IMR-90 (cell line): ENCODE measurements around the gene OR51F2. TPM values are rescaled to one million over a fixed set of nuclear protein-coding genes. Genes with fewer than 3 reads are reported as not detected.

ENCODE experiments used
- ATAC-seq: fragments of 200-7000 bp; cut with Tn5 transposase; 2 replicates; pipeline ENCODE4 v1.9.1; 2020; ENCODE audit warnings: low read depth, mild to moderate bottlenecking, moderate library complexity
- BruUV-seq: library from RNA; stranded (reverse); fragments of 400-500 nt; replicated peaks from 2 replicates; lab custom pipeline; 2021; lab: Mats Ljungman, UMichigan
- CTCF ChIA-PET: fragments of 300-600 bp; formaldehyde crosslinking; extraction: SDS; loops from one replicate; lab custom pipeline; 2021; ENCODE audit warnings: antibody characterized with exemption; lab: Yijun Ruan, JAX
- POLR2A ChIA-PET: fragments of 300-600 bp; sonication (Branson Sonifier 250); formaldehyde crosslinking; loops from one replicate; lab custom pipeline; 2022; ENCODE audit warnings: antibody characterized with exemption; ENCODE audit not compliant: unreplicated experiment; lab: Charles Lee
- DNase-seq: peaks from one replicate; pipeline ENCODE4 v3.0.0; 2013
- H2AFZ ChIP-seq: replicated peaks from 2 replicates; pipeline ENCODE3; 2013; ENCODE audit warnings: low read length, mild to moderate bottlenecking; ENCODE audit not compliant: poor library complexity
- H2AK5ac ChIP-seq: 2 replicates; pipeline ENCODE4 v1.6.1; 2013; ENCODE audit warnings: low read depth, low read length, inconsistent platforms
- H2AK9ac ChIP-seq: replicated peaks from 2 replicates; pipeline ENCODE3; 2013; ENCODE audit warnings: mild to moderate bottlenecking, low read depth, low read length, moderate library complexity; ENCODE audit not compliant: poor library complexity
- H2BK120ac ChIP-seq: 2 replicates; pipeline ENCODE4 v1.6.1; 2013; ENCODE audit warnings: low read depth, low read length, inconsistent platforms
- H2BK15ac ChIP-seq: 3 replicates; pipeline ENCODE4 v1.6.1; 2013; ENCODE audit warnings: low read depth, low read length, inconsistent platforms
- H2BK20ac ChIP-seq: 2 replicates; pipeline ENCODE4 v1.6.1; 2013; ENCODE audit warnings: low read depth, mild to moderate bottlenecking, inconsistent platforms, low read length, moderate library complexity
- H2BK5ac ChIP-seq: 2 replicates; pipeline ENCODE4 v1.6.1; 2013; ENCODE audit warnings: mild to moderate bottlenecking, low read depth, low read length, inconsistent platforms; ENCODE audit not compliant: poor library complexity, severe bottlenecking
- H3K14ac ChIP-seq: replicated peaks from 2 replicates; pipeline ENCODE4 v1.6.1; 2013; ENCODE audit warnings: low read depth, low read length, inconsistent platforms
- H3K18ac ChIP-seq: 2 replicates; pipeline ENCODE4 v1.6.1; 2013; ENCODE audit warnings: low read depth, low read length, control low read depth
- H3K23ac ChIP-seq: 2 replicates; pipeline ENCODE4 v1.6.1; 2013; ENCODE audit warnings: low read depth, low read length, inconsistent platforms
- H3K27ac ChIP-seq: 2 replicates; pipeline ENCODE4 v1.5.1; 2013; ENCODE audit warnings: mild to moderate bottlenecking, control low read depth, low read length; ENCODE audit not compliant: insufficient read depth
- H3K27me3 ChIP-seq: 2 replicates; pipeline ENCODE4 v1.6.1; 2013; ENCODE audit warnings: low read length; ENCODE audit not compliant: control insufficient read depth, insufficient read depth
- H3K36me3 ChIP-seq: 2 replicates; pipeline ENCODE4 v1.6.1; 2013; ENCODE audit warnings: low read length, mixed read lengths; ENCODE audit not compliant: control insufficient read depth, insufficient read depth
- H3K4ac ChIP-seq: 2 replicates; pipeline ENCODE4 v1.6.1; 2013; ENCODE audit warnings: low read depth, low read length, inconsistent platforms
- H3K4me1 ChIP-seq: 2 replicates; pipeline ENCODE4 v1.6.1; 2013; ENCODE audit warnings: low read length, mixed read lengths; ENCODE audit not compliant: control insufficient read depth, insufficient read depth
- H3K4me2 ChIP-seq: 2 replicates; pipeline ENCODE4 v1.6.1; 2013; ENCODE audit warnings: low read depth, mild to moderate bottlenecking, control low read depth, low read length, moderate library complexity
- H3K4me3 ChIP-seq: 2 replicates; pipeline ENCODE4 v1.5.1; 2013; ENCODE audit warnings: low read depth, mild to moderate bottlenecking, control low read depth, low read length, moderate library complexity; ENCODE audit not compliant: insufficient read depth
- H3K56ac ChIP-seq: 2 replicates; pipeline ENCODE4 v1.6.1; 2013; ENCODE audit warnings: low read length, inconsistent platforms; ENCODE audit not compliant: insufficient read depth; ENCODE audit errors: extremely low read depth
- H3K79me1 ChIP-seq, 2 experiments: 2 replicates each; pipeline ENCODE4 v1.6.1; 2013; ENCODE audit warnings: low read length in 2 of 2, inconsistent platforms in 1 of 2, low read depth in 1 of 2
- H3K9ac ChIP-seq: 2 replicates; pipeline ENCODE4 v1.6.1; 2013; ENCODE audit warnings: low read depth, low read length, control low read depth
- H3K9me1 ChIP-seq: 2 replicates; pipeline ENCODE4 v1.6.1; 2013; ENCODE audit warnings: low read length, inconsistent platforms; ENCODE audit not compliant: insufficient read depth
- H3K9me3 ChIP-seq: 2 replicates; pipeline ENCODE4 v1.6.1; 2013; ENCODE audit warnings: low read length; ENCODE audit not compliant: control insufficient read depth, insufficient read depth
- H4K20me1 ChIP-seq: 2 replicates; pipeline ENCODE4 v1.6.1; 2013; ENCODE audit warnings: low read length, inconsistent platforms; ENCODE audit not compliant: insufficient read depth
- H4K5ac ChIP-seq: 2 replicates; pipeline ENCODE4 v1.6.1; 2013; ENCODE audit warnings: mild to moderate bottlenecking, low read depth, low read length, control low read depth
- H4K8ac ChIP-seq, 2 experiments: 2 replicates each; pipeline ENCODE4 v1.6.1; 2013; ENCODE audit warnings: low read depth in 2 of 2, low read length in 2 of 2, control low read depth in 1 of 2, inconsistent platforms in 1 of 2
- H4K91ac ChIP-seq: 2 replicates; pipeline ENCODE4 v1.6.1; 2013; ENCODE audit warnings: low read depth, low read length, inconsistent platforms; ENCODE audit not compliant: insufficient read depth
- ELK1 ChIP-seq: fragments of 150-350 bp; IDR thresholded peaks from 2 replicates; pipeline ENCODE4 v1.6.1; 2016; ENCODE audit warnings: low read depth, mild to moderate bottlenecking, low read length, moderate library complexity, borderline replicate concordance
- MXI1 ChIP-seq: IDR thresholded peaks from 2 replicates; pipeline ENCODE4 v1.6.1; 2012; ENCODE audit warnings: low read depth, mild to moderate bottlenecking, low read length, moderate library complexity, borderline replicate concordance
- NFE2L2 ChIP-seq: fragments of 150-350 bp; IDR thresholded peaks from 2 replicates; pipeline ENCODE4 v1.6.1; 2016; ENCODE audit warnings: low read depth, mild to moderate bottlenecking, low read length
- USF2 ChIP-seq: fragments of 150-350 bp; IDR thresholded peaks from 2 replicates; pipeline ENCODE4 v1.6.1; 2017; ENCODE audit warnings: mild to moderate bottlenecking, antibody characterized with exemption, low read length, low read depth
- WGBS, 2 experiments: methylation state at CpG; one replicate each; pipeline versions ENCODE4 v1.1.5 to v1.1.7; 2013; ENCODE audit warnings: missing lambda C conversion rate in 2 of 2; ENCODE audit not compliant: insufficient read length in 1 of 2; ENCODE audit errors: extremely low coverage in 2 of 2; 5-methylcytosine and 5-hydroxymethylcytosine counted together
- dilution Hi-C: fragments of 300-500 bp; cut with HindIII; formaldehyde crosslinking; loops from one replicate; pipeline ENCODE4 v1.14.3; 2018; ENCODE audit warnings: low sequenced_read_pairs; ENCODE audit not compliant: unreplicated experiment
- in situ Hi-C: fragments of 300-500 bp; cut with MboI; formaldehyde crosslinking; loops from 3 replicates; pipeline ENCODE4 v1.14.3; 2019; ENCODE audit warnings: low sequenced_read_pairs, inconsistent platforms, mixed read lengths
- intact Hi-C: fragments of 100-400 bp; cut with micrococcal nuclease; formaldehyde crosslinking; loops from 2 replicates; pipeline ENCODE4 v1.10.0; 2022
- polyA plus RNA-seq, 3 experiments: library from polyadenylated mRNA; depleted of rRNA; stranded (reverse); fragments of >200 nt; gene quantifications; 2 replicates each; pipeline ENCODE4 v1.2.3, GENCODE V29; 2012; ENCODE audit warnings: low replicate concordance in 1 of 3
- total RNA-seq: library from RNA; depleted of rRNA; stranded (reverse); fragments of >200 nt; gene quantifications from 2 replicates; pipeline ENCODE4 v1.2.3, GENCODE V29; 2012

Gene OR51F2
- total and polyA plus RNA-seq, 2 of the 4 experiments (the other 2 are of a cell fraction): 0.18 TPM; not detected in 1

- DNase-seq: no peak
- Histone ChIP-seq H3K79me1 (no peaks in the 10 kb centered on the region), H3K9me1 (no peaks in the 10 kb centered on the region), H4K20me1 (no peaks in the 10 kb centered on the region), H2AK9ac (no peak overlapping the region), H3K23ac (no peak overlapping the region), H3K14ac (no peak overlapping the region), H2BK120ac (no peak overlapping the region), H4K5ac (no peak overlapping the region), H3K4ac (no peak overlapping the region), H3K9ac (no peak overlapping the region), H3K27me3 (peaks cover 5% of the 10 kb centered on the region; the same call in 1 of the 2 replicates), H4K91ac (no peak overlapping the region), H3K4me1 (no peaks in the 10 kb centered on the region), H2BK20ac (no peak overlapping the region), H3K4me3 (no peak overlapping the region), H2AK5ac (no peak overlapping the region), H2BK15ac (no peak overlapping the region), H3K27ac (no peak overlapping the region), H3K4me2 (no peak overlapping the region), H3K36me3 (no peaks in the 10 kb centered on the region), H4K8ac (no peak overlapping the region), H2BK5ac (no peak overlapping the region), H3K18ac (no peak overlapping the region), H3K56ac (no peak overlapping the region), H2AFZ (no peak overlapping the region), H3K9me3 (no peaks in the 10 kb centered on the region)
- BruUV-seq: no TSS peak
- no peak for ATAC-seq
- in situ Hi-C loops (no loop called here), dilution Hi-C loops (no loop called here), intact Hi-C loops (no loop called here)
- TF ChIP-seq MXI1 (no peak), ELK1 (no peak), USF2 (no peak), NFE2L2 (no peak)
- ChIA-PET POLR2A (no interaction called here), CTCF (no interaction called here)
- no CpG with 5 or more reads among the region's 1 CpG for WGBS, 2 experiments
These were observed 9.2 kb downstream of the OR51F2 start for GRCh38 chr11:4830346-4830745.
